ENCODE results near the gene HUNK. TPM values are rescaled to one million over a fixed set of nuclear protein-coding genes. Genes with fewer than 3 reads are reported as not detected.

HUNK gene
- total RNA-seq, 1 experiment from 2014 or later = 7.0 TPM

Other genes starting within 250 kb of the HUNK start
- 181 to 206 TPM (median 201 TPM) in 3 replicates for gene SOD1, start 213.3 kb upstream of the HUNK start, total RNA-seq (2021)
- gene SCAF4, start 140.9 kb upstream of the HUNK start, total RNA-seq (2021) = 54.0 to 55.9 TPM (median 55.2 TPM) in 3 replicates